Nephron (organoid): ENCODE results near the gene COMMD3.

Source experiments
- H3K27ac Mint-ChIP-seq, 3 experiments: 2 replicates each; pipeline ENCODE4 v1.8.0; 2020; ENCODE audit warnings: mixed read lengths in 3 of 3, mild to moderate bottlenecking in 2 of 3, moderate library complexity in 1 of 3
- H3K27me3 Mint-ChIP-seq: 2 replicates; pipeline ENCODE4 v1.8.0; 2021; ENCODE audit warnings: low read depth, mild to moderate bottlenecking, moderate library complexity, mixed read lengths
- H3K36me3 Mint-ChIP-seq: 2 replicates; pipeline ENCODE4 v1.8.0; 2020; ENCODE audit warnings: low read depth, mixed read lengths
- H3K4me1 Mint-ChIP-seq: 2 replicates; pipeline ENCODE4 v1.8.0; 2020; ENCODE audit warnings: mixed read lengths
- H3K4me3 Mint-ChIP-seq, 3 experiments: 2 replicates each; pipeline ENCODE4 v1.8.0; 2020; ENCODE audit warnings: mild to moderate bottlenecking in 3 of 3, mixed read lengths in 3 of 3, moderate library complexity in 2 of 3
- H3K9me3 Mint-ChIP-seq: 2 replicates; pipeline ENCODE4 v1.8.0; 2020; ENCODE audit warnings: mixed read lengths
- TF ChIP-seq, protein P1 (sequence below), 3 experiments: fragments of 200-600 bp; sonication (generic); IDR thresholded peaks; one replicate each; pipeline ENCODE4 v1.5.0; 2021; ENCODE audit warnings: antibody characterized with exemption in 3 of 3; ENCODE audit not compliant: unreplicated experiment in 3 of 3

The COMMD3 gene

DNA sequence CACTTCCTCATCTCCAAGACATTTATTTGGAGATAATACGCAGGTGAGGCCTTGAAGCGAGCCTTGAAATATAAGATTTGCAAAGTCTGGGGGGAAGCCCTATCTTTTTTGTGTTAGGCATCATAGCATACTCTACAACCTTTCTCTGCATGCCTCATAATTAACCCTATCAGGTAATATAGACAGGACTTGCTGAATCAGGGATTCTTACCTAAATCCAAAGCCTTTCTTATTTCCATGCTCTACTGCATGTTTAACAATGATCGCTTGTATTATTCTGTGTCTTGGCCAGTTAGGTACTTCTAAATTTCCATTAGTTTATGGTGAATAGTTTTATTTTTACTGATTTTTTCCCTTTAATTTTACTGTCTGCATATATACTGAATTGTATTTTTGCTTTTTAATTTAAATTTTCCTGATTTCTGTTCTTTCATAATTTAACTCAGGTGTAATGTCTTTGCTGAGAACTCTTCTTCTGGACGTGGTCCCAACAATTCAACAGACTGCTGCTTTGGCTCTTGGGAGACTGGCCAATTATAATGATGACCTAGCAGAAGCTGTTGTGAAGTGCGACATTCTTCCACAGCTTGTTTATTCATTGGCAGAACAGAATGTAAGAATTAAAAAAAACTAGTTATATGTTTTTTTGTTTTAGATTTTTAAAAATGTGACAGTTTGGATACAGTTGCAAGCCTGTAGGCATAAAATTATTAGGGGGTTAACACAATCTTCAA is 48.4 kb downstream of the COMMD3 start:
- Mint-ChIP-seq H3K9me3 (no peaks in the 10 kb centered on the region), H3K36me3 (no peaks in the 10 kb centered on the region), H3K27me3 (no peaks in the 10 kb centered on the region), H3K27ac (no peak overlapping the region), H3K4me3 (no peak overlapping the region), H3K4me1 (peaks cover 5% of the 10 kb centered on the region)
- TF ChIP-seq, protein P1, sequence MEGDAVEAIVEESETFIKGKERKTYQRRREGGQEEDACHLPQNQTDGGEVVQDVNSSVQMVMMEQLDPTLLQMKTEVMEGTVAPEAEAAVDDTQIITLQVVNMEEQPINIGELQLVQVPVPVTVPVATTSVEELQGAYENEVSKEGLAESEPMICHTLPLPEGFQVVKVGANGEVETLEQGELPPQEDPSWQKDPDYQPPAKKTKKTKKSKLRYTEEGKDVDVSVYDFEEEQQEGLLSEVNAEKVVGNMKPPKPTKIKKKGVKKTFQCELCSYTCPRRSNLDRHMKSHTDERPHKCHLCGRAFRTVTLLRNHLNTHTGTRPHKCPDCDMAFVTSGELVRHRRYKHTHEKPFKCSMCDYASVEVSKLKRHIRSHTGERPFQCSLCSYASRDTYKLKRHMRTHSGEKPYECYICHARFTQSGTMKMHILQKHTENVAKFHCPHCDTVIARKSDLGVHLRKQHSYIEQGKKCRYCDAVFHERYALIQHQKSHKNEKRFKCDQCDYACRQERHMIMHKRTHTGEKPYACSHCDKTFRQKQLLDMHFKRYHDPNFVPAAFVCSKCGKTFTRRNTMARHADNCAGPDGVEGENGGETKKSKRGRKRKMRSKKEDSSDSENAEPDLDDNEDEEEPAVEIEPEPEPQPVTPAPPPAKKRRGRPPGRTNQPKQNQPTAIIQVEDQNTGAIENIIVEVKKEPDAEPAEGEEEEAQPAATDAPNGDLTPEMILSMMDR (IDR thresholded peaks at IDR 0.05; ENCODE audit: unreplicated experiment in 3 of 3) = no peak

DNA sequence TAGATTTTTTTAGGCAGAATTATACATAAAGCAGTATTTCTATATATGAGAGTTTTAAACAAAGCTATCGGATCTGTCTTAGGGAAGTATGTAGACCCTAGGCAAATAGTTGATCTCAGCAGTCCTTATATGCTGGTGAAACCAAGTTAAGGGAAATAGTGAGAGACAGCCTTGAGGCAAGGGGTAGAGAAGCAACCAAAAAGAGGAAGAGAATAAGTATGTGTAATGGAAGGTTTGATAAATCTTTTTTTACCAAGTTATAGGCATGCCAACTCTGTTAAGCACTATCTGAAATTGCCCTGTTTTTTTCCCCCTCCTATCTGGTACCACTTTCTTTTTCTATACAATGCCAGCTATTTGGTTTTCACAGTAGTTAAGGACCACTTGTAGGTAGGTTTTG is 49.0 kb downstream of the COMMD3 start:
- Mint-ChIP-seq H3K27me3 (no peaks in the 10 kb centered on the region), H3K27ac (no peak overlapping the region)

DNA sequence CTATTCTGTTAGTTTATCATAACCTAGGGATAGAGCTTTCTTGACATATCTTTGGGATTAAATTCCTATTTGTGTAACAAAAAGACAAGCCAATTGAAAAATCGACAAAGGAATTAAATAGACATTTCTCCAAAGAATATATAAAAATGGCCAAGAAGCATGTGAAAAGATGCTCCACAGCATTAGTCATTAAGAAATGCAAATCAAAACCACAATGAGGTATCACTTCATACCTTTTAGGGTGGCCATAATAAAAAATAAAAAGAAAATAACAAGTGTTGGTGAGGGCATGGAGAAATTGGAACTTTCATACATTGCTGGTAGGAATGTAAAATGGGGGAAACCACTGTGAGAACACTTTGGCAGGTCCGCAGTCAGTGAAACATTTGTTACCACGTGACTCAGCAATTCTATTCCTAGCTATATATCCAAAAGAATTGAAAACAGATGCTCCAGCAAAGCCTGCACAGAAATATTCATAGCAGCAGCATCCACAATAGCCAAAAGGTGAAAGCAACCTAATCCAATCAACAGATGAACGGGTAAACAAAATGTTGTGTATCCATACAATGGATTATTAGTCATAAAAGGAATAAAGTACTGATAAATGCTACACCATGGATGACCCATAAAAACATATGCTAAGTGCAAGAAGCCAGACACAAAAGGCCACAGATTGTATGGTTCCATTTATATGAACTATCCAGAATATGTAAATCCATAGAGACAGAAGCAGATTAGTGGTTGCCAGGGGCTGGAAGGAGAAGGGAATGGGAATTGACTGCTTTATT is 49.7 kb downstream of the COMMD3 start:
- H3K4me3 Mint-ChIP-seq = no peak overlapping the region
- no peaks in the 10 kb centered on the region for H3K27me3 Mint-ChIP-seq
- H3K4me1 Mint-ChIP-seq = peaks cover 5% of the 10 kb centered on the region
- no peaks in the 10 kb centered on the region for H3K9me3 Mint-ChIP-seq
- H3K36me3 Mint-ChIP-seq = no peaks in the 10 kb centered on the region
- H3K27ac Mint-ChIP-seq = no peak overlapping the region
- TF ChIP-seq, protein P1 (IDR thresholded peaks at IDR 0.05; ENCODE audit: unreplicated experiment in 3 of 3) = no peak

More for the DNA sequence above, 49.0 kb downstream of the COMMD3 start:
- Mint-ChIP-seq H3K4me3 (no peak overlapping the region), H3K9me3 (no peaks in the 10 kb centered on the region), H3K4me1 (peaks cover 5% of the 10 kb centered on the region), H3K36me3 (no peaks in the 10 kb centered on the region)
- TF ChIP-seq, protein P1 (IDR thresholded peaks at IDR 0.05; ENCODE audit: unreplicated experiment in 3 of 3) = no peak

DNA sequence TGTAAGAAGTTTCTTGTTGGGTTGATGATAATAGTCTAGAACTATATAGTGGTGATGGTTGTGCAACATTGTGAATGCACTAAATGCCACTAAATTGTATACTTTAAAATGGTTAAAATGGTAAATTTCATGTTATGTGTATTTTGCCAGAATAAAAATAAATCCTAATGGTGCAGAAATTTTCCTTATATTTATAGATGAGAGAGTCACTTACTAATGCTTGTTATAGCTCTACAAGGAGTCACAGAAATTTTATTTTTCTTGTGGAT is 50.2 kb downstream of the COMMD3 start:
- no peak overlapping the region for H3K27ac Mint-ChIP-seq

DNA sequence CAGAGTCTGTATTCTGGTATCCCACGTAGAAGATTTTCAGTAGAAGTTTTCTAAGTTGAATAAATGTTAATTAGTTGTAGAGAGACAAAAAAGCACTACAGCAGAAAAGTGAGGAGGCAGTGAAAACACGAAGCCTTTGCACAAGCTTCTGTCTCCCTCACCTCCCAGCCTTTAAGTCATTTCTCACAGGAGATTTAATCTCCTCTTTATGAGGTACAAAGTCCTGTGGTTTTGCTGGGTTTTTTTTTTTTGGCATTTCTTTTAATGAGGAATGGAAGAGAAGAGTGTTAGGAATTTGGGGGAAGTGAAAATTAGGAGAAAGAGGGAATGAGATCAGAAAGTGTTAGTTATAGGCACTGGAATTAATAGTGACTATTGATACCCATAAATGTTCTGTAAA is 50.6 kb downstream of the COMMD3 start:
- Mint-ChIP-seq H3K27ac (no peak overlapping the region), H3K36me3 (no peaks in the 10 kb centered on the region)

More for the DNA sequence above, 50.2 kb downstream of the COMMD3 start:
- H3K4me1 Mint-ChIP-seq = peaks cover 5% of the 10 kb centered on the region
- TF ChIP-seq, protein P1 (IDR thresholded peaks at IDR 0.05; ENCODE audit: unreplicated experiment in 3 of 3) = no peak
- H3K27me3 Mint-ChIP-seq = no peaks in the 10 kb centered on the region
- H3K36me3 Mint-ChIP-seq = no peaks in the 10 kb centered on the region
- no peaks in the 10 kb centered on the region for H3K9me3 Mint-ChIP-seq
- no peak overlapping the region for H3K4me3 Mint-ChIP-seq

More for the DNA sequence above, 50.6 kb downstream of the COMMD3 start:
- Mint-ChIP-seq H3K27me3 (no peaks in the 10 kb centered on the region), H3K9me3 (no peaks in the 10 kb centered on the region), H3K4me3 (no peak overlapping the region), H3K4me1 (peaks cover 5% of the 10 kb centered on the region)
- TF ChIP-seq, protein P1 (IDR thresholded peaks at IDR 0.05; ENCODE audit: unreplicated experiment in 3 of 3) = no peak
